Glutamatergic neuron (in vitro differentiated cells): ENCODE results near the gene BLOC1S2. TPM values are rescaled to one million over a fixed set of nuclear protein-coding genes. Genes with fewer than 3 reads are reported as not detected.

Source experiments
- DNase-seq: peaks from one replicate; pipeline ENCODE4 v3.0.0; 2022
- H3K27ac Mint-ChIP-seq: one replicate; pipeline ENCODE4 v1.8.0; 2020; ENCODE audit warnings: mild to moderate bottlenecking, mixed read lengths, inconsistent platforms; ENCODE audit not compliant: unreplicated experiment
- H3K27me3 Mint-ChIP-seq: one replicate; pipeline ENCODE4 v1.8.0; 2020; ENCODE audit warnings: mild to moderate bottlenecking, moderate library complexity, mixed read lengths, inconsistent platforms; ENCODE audit not compliant: unreplicated experiment
- H3K36me3 Mint-ChIP-seq: one replicate; pipeline ENCODE4 v1.8.0; 2020; ENCODE audit warnings: mild to moderate bottlenecking, mixed read lengths, inconsistent platforms; ENCODE audit not compliant: unreplicated experiment
- H3K4me1 Mint-ChIP-seq: one replicate; pipeline ENCODE4 v1.8.0; 2020; ENCODE audit warnings: mild to moderate bottlenecking, low read depth, mixed read lengths, inconsistent platforms; ENCODE audit not compliant: unreplicated experiment
- H3K4me3 Mint-ChIP-seq: one replicate; pipeline ENCODE4 v1.8.0; 2020; ENCODE audit warnings: mild to moderate bottlenecking, mixed read lengths, inconsistent platforms; ENCODE audit not compliant: unreplicated experiment
- H3K9me3 Mint-ChIP-seq: one replicate; pipeline ENCODE4 v1.8.0; 2020; ENCODE audit warnings: mild to moderate bottlenecking, moderate library complexity, mixed read lengths, inconsistent platforms; ENCODE audit not compliant: unreplicated experiment
- total RNA-seq: library from RNA; stranded (reverse); fragmentation: NEBNext Ultra II Directional; extraction: Animal tissue kit (Norgen Biotek cat#: 25700); gene quantifications from one replicate; pipeline ENCODE4 v1.2.1, GENCODE V29; 2021; ENCODE audit not compliant: unreplicated experiment
- TF ChIP-seq, protein P1 (sequence below): fragments of 200-600 bp; sonication (generic); IDR thresholded peaks from one replicate; pipeline ENCODE4 v1.5.0; 2021; ENCODE audit not compliant: partially characterized antibody, unreplicated experiment

The BLOC1S2 gene
- total RNA-seq, 1 donor from 2014 or later, result 82.9 TPM

DNA sequence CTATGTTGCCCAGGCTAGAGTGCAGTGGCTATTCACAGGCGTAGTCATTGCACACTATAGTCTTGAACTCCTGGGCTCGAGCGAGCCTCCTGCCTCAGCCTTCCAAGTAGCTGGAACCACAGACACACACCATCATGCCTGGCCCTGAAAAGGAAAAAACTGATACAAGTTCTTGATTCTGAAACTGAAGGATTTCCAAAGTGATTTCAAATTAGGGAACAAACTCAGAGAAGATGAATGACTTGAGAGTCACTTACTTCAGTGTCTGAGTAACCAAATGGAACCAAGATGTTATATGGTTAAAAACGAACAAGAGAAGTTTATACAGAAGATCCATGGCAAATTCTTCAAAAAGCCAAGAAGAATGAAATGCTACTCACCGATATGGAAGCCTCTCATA is 33.4 kb downstream of the BLOC1S2 start:
- Mint-ChIP-seq H3K4me1 (no peaks in the 10 kb centered on the region), H3K9me3 (no peaks in the 10 kb centered on the region), H3K4me3 (no peak overlapping the region), H3K27me3 (no peaks in the 10 kb centered on the region), H3K27ac (no peak overlapping the region), H3K36me3 (no peaks in the 10 kb centered on the region)
- DNase-seq, result no peak
- TF ChIP-seq, protein P1, sequence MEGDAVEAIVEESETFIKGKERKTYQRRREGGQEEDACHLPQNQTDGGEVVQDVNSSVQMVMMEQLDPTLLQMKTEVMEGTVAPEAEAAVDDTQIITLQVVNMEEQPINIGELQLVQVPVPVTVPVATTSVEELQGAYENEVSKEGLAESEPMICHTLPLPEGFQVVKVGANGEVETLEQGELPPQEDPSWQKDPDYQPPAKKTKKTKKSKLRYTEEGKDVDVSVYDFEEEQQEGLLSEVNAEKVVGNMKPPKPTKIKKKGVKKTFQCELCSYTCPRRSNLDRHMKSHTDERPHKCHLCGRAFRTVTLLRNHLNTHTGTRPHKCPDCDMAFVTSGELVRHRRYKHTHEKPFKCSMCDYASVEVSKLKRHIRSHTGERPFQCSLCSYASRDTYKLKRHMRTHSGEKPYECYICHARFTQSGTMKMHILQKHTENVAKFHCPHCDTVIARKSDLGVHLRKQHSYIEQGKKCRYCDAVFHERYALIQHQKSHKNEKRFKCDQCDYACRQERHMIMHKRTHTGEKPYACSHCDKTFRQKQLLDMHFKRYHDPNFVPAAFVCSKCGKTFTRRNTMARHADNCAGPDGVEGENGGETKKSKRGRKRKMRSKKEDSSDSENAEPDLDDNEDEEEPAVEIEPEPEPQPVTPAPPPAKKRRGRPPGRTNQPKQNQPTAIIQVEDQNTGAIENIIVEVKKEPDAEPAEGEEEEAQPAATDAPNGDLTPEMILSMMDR, result no peak

DNA sequence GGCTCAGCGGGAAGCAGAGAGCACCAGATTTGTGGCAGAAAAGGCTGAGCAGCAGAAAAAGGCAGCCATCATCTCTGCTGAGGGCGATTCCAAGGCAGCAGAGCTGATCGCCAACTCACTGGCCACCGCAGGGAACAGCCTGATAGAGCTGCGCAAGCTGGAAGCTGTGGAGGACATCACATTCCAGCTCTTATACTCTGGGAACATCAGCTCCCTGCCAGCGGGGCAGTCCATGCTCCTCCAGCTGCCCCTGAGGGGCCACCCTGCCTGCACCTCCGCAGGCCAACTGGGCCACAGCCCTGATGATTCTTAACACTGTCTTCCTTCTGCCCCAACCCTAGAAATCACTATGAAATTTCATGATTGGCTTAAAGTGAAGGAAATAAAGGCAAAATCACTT is 37.7 kb downstream of the BLOC1S2 start:
- DNase-seq, result no peak
- H3K36me3 Mint-ChIP-seq, result no peaks in the 10 kb centered on the region
- no peak overlapping the region for H3K4me3 Mint-ChIP-seq
- no peaks in the 10 kb centered on the region for H3K27me3 Mint-ChIP-seq
- no peaks in the 10 kb centered on the region for H3K9me3 Mint-ChIP-seq
- TF ChIP-seq, protein P1, result no peak
- H3K27ac Mint-ChIP-seq, result no peak overlapping the region
- H3K4me1 Mint-ChIP-seq, result no peaks in the 10 kb centered on the region

DNA sequence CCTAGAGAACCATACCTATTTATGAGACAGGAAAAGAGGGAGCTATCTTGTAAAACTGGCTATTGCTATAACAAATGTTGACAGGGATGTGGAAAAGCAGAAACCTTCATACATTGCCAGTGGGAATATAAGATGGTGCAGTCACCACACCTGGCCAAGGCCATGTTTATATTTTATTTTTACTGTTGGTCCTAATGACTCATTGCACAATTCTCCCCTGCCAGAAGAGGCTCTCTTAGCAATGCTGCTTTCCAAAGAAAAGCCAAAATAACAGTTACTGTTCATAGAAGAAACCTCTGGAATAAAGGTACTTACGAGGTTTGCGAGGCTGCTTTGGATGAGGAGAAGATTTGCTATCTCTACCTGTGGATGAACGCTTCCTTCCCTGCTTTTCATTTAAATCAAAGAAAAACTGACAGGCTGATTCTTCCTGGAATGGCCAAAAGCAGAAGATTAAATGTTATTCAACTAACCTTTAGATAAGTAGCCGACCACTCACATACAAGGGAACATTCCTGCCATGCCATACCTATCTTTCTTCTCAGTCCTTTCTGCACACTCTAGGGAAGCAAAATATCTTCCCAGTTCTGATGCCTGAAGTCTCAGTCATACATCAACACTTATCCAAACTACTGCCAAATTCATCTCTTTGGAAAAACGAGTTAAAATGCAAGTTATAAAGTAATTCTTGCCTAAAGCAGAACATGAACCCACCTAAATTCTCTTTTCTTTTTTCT is 40.8 kb downstream of the BLOC1S2 start:
- DNase-seq, result no peak
- no peaks in the 10 kb centered on the region for H3K4me1 Mint-ChIP-seq
- no peak overlapping the region for H3K4me3 Mint-ChIP-seq
- no peaks in the 10 kb centered on the region for H3K9me3 Mint-ChIP-seq
- no peaks in the 10 kb centered on the region for H3K27me3 Mint-ChIP-seq
- no peaks in the 10 kb centered on the region for H3K36me3 Mint-ChIP-seq
- H3K27ac Mint-ChIP-seq, result no peak overlapping the region
- TF ChIP-seq, protein P1, result no peak

DNA sequence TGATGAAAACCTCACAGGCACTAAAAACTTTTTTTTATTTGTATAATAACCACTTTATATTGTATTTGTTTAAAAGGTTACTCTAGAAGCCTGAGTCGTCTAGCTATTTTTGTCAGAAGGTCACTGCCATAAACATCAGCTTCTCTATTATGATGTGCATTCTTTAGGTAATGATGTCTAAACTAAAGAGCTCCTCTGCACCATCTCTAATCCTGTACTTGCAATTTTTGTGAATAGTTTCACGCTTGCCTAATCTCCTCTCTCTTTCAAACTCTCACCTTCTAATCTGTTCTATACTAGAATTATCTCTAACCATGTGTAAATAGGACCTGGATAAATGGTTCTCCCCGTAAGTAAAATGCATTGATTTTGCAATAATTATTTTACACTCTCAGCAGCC is 46.6 kb downstream of the BLOC1S2 start:
- no peak for DNase-seq
- Mint-ChIP-seq H3K36me3 (no peaks in the 10 kb centered on the region), H3K4me1 (no peaks in the 10 kb centered on the region), H3K27ac (no peak overlapping the region), H3K9me3 (no peaks in the 10 kb centered on the region), H3K4me3 (no peak overlapping the region), H3K27me3 (no peaks in the 10 kb centered on the region)
- TF ChIP-seq, protein P1, result no peak

DNA sequence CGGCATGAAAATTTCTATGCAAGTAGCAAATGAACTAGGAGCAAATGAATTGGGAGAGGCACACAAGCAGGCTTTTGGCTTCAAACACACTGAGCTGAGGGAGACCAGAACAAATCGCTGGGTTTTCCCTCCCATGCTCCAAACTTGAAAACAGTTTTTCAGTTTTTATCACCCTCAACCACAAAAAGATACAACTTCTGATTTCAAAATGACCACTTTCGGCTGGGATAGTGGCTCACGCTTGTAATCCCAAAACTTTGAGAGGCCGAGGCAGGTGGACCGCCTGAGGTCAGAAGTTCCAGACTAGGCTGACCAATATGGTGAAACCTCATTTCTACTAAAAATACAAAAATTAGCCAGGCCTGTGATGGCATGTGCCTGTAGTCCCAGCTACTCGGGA is 48.1 kb downstream of the BLOC1S2 start:
- no peak for DNase-seq
- Mint-ChIP-seq H3K4me3 (no peak overlapping the region), H3K27me3 (no peaks in the 10 kb centered on the region), H3K4me1 (no peaks in the 10 kb centered on the region), H3K9me3 (no peaks in the 10 kb centered on the region), H3K27ac (no peak overlapping the region), H3K36me3 (no peaks in the 10 kb centered on the region)
- TF ChIP-seq, protein P1, result no peak
